ENCODE results near the gene MILR1.
A peak's percentile ranks its signal among the peaks of the same experiment; 100 is the strongest.
"Not testable (repeated sequence)": the region's sequence is repeated elsewhere in the genome, so short reads cannot be mapped to it uniquely, and the experiment has no call there.

Gene MILR1

GRCh38 chr17:64418506-64419339 lies 30.2 kb upstream of the MILR1 start:
- no peaks in the 10 kb centered on the region for H3K9me3 Mint-ChIP-seq (ENCODE audit: low read depth)
- no peaks in the 10 kb centered on the region for H3K27me3 Mint-ChIP-seq
- no peak overlapping the region for H3K27ac Mint-ChIP-seq
- H3K4me3 Mint-ChIP-seq, result no peak overlapping the region
- H3K4me1 Mint-ChIP-seq (ENCODE audit: low read depth), result peaks cover 2% of the 10 kb centered on the region
- H3K36me3 Mint-ChIP-seq, result no peaks in the 10 kb centered on the region

DNA sequence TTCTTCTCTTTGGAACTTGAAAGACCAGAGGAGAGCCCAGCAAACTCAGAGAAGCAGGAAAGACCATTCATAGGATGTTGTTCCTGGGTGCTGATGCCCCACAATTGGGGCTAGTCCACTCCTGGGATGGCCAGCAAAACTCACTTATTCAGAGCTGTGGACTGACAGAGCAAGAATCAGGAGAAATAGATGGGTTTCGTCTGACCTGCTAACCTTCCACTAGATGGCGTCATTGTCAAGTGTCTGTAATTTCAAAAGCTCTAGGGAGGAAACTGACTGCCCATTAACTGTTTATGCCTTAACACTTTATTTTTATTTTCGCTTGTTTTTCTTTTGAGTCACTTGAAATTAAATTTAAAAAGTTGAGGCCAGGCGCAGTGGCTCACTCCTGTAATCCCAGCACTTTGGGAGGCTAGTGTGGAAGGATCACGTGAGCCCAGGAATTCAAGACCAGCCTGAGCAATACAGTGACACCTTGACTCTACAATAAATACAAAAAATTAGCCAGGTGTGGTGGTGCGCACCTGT lies 28.7 kb upstream of the MILR1 start:
- Mint-ChIP-seq H3K27me3 (no peaks in the 10 kb centered on the region), H3K4me3 (no peak overlapping the region), H3K4me1 (ENCODE audit: low read depth) (peaks cover 2% of the 10 kb centered on the region), H3K36me3 (no peaks in the 10 kb centered on the region), H3K27ac (no peak overlapping the region), H3K9me3 (ENCODE audit: low read depth) (no peaks in the 10 kb centered on the region)

DNA sequence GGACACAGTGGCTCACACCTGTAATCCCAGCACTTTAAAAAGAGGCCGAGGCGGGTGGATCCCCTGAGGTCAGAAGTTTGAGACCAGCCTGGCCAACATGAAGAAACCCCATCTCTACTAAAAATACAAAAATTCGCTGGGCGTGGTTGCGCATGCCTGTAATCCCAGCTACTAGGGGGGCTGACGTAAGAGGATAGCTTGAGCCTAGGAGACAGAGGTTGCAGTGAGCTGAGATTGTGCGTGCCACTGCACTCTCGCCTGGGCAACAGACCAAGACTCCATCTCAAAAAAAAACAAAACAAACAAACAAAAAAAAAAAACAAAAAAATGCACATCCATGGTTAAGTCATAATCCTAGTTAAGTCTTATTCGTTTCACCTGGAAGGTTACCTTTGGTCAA lies 26.8 kb upstream of the MILR1 start:
- not testable (repeated sequence) for H3K36me3 Mint-ChIP-seq, H3K27me3 Mint-ChIP-seq, H3K27ac Mint-ChIP-seq

GRCh38 chr17:64423881-64424280 lies 25.0 kb upstream of the MILR1 start:
- no peaks in the 10 kb centered on the region for H3K27me3 Mint-ChIP-seq
- no peak overlapping the region for H3K4me3 Mint-ChIP-seq
- no peaks in the 10 kb centered on the region for H3K9me3 Mint-ChIP-seq (ENCODE audit: low read depth)
- no peaks in the 10 kb centered on the region for H3K36me3 Mint-ChIP-seq
- no peak overlapping the region for H3K27ac Mint-ChIP-seq
- peaks cover under 1% of the 10 kb centered on the region for H3K4me1 Mint-ChIP-seq (ENCODE audit: low read depth)

More for the DNA sequence above, 26.8 kb upstream of the MILR1 start:
- H3K4me1 Mint-ChIP-seq (ENCODE audit: low read depth); H3K9me3 Mint-ChIP-seq (ENCODE audit: low read depth); H3K4me3 Mint-ChIP-seq: not testable (repeated sequence)

DNA sequence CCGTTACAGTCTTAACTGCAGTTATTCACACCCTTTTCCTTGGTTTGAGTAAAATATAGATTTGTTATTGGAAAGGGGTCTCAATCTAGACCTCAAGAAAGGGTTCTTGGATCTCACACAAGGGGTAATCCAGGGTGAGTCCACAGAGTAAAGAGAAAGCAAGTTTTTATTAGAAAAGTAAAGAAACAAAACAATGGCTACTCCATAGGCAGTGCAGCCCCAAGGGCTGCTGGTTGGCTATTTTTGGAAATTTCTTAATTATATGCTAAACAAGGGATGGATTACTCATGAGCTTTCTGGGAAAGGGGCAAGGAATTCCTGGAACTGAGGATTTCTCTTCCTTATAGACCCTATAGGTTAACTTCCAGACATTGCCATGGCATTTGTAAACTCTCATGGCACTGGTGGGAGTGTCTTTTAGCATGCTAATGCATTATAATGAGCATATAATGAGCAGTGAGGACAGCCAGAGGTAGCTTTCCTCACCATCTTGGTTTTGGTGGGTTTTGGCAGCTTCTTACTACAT lies 24.5 kb upstream of the MILR1 start:
- H3K4me1 Mint-ChIP-seq (ENCODE audit: low read depth), result no peaks in the 10 kb centered on the region
- no peaks in the 10 kb centered on the region for H3K27me3 Mint-ChIP-seq
- no peak overlapping the region for H3K4me3 Mint-ChIP-seq
- no peaks in the 10 kb centered on the region for H3K9me3 Mint-ChIP-seq (ENCODE audit: low read depth)
- no peak overlapping the region for H3K27ac Mint-ChIP-seq
- no peaks in the 10 kb centered on the region for H3K36me3 Mint-ChIP-seq

DNA sequence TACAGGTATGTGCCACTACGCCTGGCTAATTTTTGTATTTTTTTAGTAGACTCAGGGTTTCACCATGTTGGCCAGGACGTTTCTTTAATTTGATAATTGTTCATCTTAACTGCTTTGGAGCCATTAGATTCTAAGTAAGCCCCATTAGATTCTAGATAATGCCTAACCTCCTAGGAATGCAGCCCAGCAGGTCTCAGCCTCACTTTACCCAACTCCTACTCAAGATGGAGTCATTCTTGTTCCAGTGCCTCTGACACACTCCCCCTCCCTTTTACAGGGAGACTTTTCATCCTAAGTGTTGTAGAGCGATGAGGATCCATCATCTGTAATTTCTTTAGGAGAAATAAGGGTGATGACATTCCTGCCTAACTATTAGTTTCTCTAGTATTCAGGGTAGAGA lies 23.7 kb upstream of the MILR1 start:
- Mint-ChIP-seq H3K4me1 (ENCODE audit: low read depth) (no peaks in the 10 kb centered on the region), H3K9me3 (ENCODE audit: low read depth) (no peaks in the 10 kb centered on the region), H3K36me3 (no peaks in the 10 kb centered on the region), H3K4me3 (no peak overlapping the region), H3K27ac (no peak overlapping the region), H3K27me3 (no peaks in the 10 kb centered on the region)

DNA sequence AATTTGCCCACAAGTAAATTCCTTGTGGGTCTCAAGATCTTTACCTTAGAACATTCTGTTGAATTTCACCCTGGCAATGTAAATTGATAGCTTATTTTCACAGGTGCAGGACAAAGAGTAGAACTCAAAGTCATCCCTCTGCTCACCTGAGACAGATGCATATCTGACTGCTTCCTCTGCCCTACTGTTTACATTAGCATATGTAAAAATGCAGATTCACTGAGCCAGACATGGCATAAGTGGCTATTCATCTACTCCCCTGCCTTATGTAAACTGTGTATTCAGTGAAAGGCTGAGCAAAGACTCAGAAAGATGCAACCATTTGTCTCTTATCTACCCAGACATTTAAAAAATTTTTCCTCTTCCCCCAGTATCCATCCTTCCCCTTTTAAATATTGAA lies 22.3 kb upstream of the MILR1 start:
- Mint-ChIP-seq H3K9me3 (ENCODE audit: low read depth) (no peaks in the 10 kb centered on the region), H3K4me3 (no peak overlapping the region), H3K27me3 (no peaks in the 10 kb centered on the region), H3K27ac (no peak overlapping the region), H3K36me3 (no peaks in the 10 kb centered on the region), H3K4me1 (ENCODE audit: low read depth) (no peaks in the 10 kb centered on the region)

GRCh38 chr17:64428406-64428805 lies 20.5 kb upstream of the MILR1 start:
- H3K9me3 Mint-ChIP-seq (ENCODE audit: low read depth), result no peaks in the 10 kb centered on the region
- no peak overlapping the region for H3K4me3 Mint-ChIP-seq
- no peaks in the 10 kb centered on the region for H3K4me1 Mint-ChIP-seq (ENCODE audit: low read depth)
- H3K27ac Mint-ChIP-seq, result no peak overlapping the region
- no peaks in the 10 kb centered on the region for H3K27me3 Mint-ChIP-seq
- H3K36me3 Mint-ChIP-seq, result no peaks in the 10 kb centered on the region

DNA sequence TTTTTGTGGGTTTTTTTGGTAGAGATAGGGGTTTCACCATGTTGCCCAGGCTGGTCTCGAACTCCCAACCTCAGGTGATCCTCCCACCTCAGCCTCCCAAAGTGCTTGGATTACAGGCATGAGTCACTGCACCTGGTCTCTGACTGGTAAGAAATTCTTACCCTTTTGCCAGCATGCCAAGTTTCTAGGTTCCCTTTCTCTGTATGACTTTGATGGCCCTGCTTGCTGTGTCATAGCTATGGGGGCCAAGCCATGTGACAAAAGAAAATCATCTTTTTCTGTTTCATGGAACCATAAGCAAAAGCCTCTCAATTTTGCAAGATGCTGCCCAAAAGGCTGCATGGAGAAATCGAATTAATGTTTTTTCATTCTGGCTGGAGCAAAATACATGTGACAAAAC lies 18.9 kb upstream of the MILR1 start:
- H3K4me1 Mint-ChIP-seq (ENCODE audit: low read depth); H3K4me3 Mint-ChIP-seq; H3K27ac Mint-ChIP-seq; H3K9me3 Mint-ChIP-seq (ENCODE audit: low read depth); H3K36me3 Mint-ChIP-seq; H3K27me3 Mint-ChIP-seq: not testable (repeated sequence)

DNA sequence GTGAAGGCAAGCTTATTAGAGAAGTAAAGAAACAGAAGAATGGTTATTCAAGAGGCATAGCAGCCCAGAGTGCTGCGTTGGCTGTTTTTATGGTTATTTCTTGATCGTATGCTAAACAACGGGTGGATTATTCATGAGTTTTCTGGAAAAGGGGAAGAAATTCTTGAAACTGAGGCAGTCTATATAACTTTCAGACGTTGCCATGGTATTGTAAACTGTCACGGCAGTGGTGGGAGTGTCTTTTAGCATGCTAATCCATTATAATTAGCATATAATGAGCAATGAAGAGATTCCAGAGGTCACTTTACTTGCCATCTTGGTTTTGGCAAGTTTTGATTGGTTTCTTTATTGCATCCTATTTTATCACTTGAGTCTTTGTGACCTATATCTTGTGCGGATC lies 17.4 kb upstream of the MILR1 start:
- Mint-ChIP-seq H3K27me3 (no peaks in the 10 kb centered on the region), H3K4me1 (ENCODE audit: low read depth) (no peaks in the 10 kb centered on the region), H3K4me3 (no peak overlapping the region), H3K36me3 (peaks cover 4% of the 10 kb centered on the region), H3K9me3 (ENCODE audit: low read depth) (no peaks in the 10 kb centered on the region), H3K27ac (no peak overlapping the region)

- peaks cover 14% of the 10 kb centered on the region for H3K36me3 Mint-ChIP-seq
- peaks cover 17% of the 10 kb centered on the region for H3K4me1 Mint-ChIP-seq (ENCODE audit: low read depth)
- H3K4me3 Mint-ChIP-seq, result no peak overlapping the region
- H3K9me3 Mint-ChIP-seq (ENCODE audit: low read depth), result no peaks in the 10 kb centered on the region
- H3K27me3 Mint-ChIP-seq, result no peaks in the 10 kb centered on the region
- H3K27ac Mint-ChIP-seq, result no peak overlapping the region
Measured at GRCh38 chr17:64437944-64438525, 10.9 kb upstream of the MILR1 start.

- peaks cover 11% of the 10 kb centered on the region for H3K36me3 Mint-ChIP-seq
- H3K9me3 Mint-ChIP-seq (ENCODE audit: low read depth); H3K27ac Mint-ChIP-seq; H3K27me3 Mint-ChIP-seq; H3K4me3 Mint-ChIP-seq: not testable (repeated sequence)
- peaks cover 22% of the 10 kb centered on the region for H3K4me1 Mint-ChIP-seq (ENCODE audit: low read depth)
Measured at GRCh38 chr17:64439521-64439920, 9.4 kb upstream of the MILR1 start.

GRCh38 chr17:64439956-64440355 lies 9.0 kb upstream of the MILR1 start:
- Mint-ChIP-seq H3K9me3 (ENCODE audit: low read depth) (no peaks in the 10 kb centered on the region), H3K4me3 (no peak overlapping the region), H3K27ac (no peak overlapping the region), H3K36me3 (peaks cover 11% of the 10 kb centered on the region), H3K27me3 (no peaks in the 10 kb centered on the region), H3K4me1 (ENCODE audit: low read depth) (peaks cover 22% of the 10 kb centered on the region)

- Mint-ChIP-seq H3K27me3 (no peaks in the 10 kb centered on the region), H3K9me3 (ENCODE audit: low read depth) (no peaks in the 10 kb centered on the region), H3K4me1 (ENCODE audit: low read depth) (peaks cover 22% of the 10 kb centered on the region), H3K4me3 (peak overlapping the region; percentile 63), H3K27ac (peak overlapping the region; percentile 11), H3K36me3 (peaks cover 10% of the 10 kb centered on the region)
Measured at GRCh38 chr17:64441772-64442540, 7.0 kb upstream of the MILR1 start.

DNA sequence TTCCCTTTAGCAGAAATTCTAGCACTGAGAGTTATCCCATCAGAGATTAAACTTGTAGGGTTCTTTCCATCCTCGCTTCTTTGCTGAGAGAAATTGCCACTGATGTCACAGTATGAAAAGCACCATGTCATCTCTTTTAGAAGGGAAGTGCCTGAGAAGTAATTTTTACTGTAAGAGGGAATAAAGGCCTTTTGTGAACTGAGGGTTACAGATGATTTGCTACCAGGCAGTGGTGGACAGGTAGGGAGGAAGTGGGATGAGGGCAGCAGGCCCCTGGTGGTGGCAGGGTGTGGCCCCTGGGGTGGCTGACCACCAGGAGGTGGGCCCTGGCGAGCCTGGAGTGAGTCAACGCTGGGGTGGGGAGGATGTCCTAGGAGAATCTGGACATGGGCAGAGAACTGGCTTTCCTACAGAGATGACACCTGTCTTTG lies 6.4 kb upstream of the MILR1 start:
- peak overlapping the region; percentile 63 for H3K4me3 Mint-ChIP-seq
- H3K27me3 Mint-ChIP-seq, result no peaks in the 10 kb centered on the region
- H3K36me3 Mint-ChIP-seq, result peaks cover 7% of the 10 kb centered on the region
- H3K9me3 Mint-ChIP-seq (ENCODE audit: low read depth), result no peaks in the 10 kb centered on the region
- peaks cover 22% of the 10 kb centered on the region for H3K4me1 Mint-ChIP-seq (ENCODE audit: low read depth)
- H3K27ac Mint-ChIP-seq, result peak overlapping the region; percentile 11

All from activated naive CD8-positive, alpha-beta T cell (primary cell).